ENCODE data around the gene ZSCAN30.
A peak's percentile ranks its signal among the peaks of the same experiment; 100 is the strongest.
"Not testable (repeated sequence)": the region's sequence is repeated elsewhere in the genome, so short reads cannot be mapped to it uniquely, and the experiment has no call there.

Gene ZSCAN30

GRCh38 chr18:35236571-35237363 is 53.3 kb downstream of the ZSCAN30 start:
- H3K4me3 ChIP-seq (ENCODE audit: low read depth, low read length) = no peak overlapping the region
- TF ChIP-seq CTCF (IDR thresholded peaks at IDR 0.05; ENCODE audit: low read depth, low read length) = no peak

GRCh38 chr18:35231052-35231451 is 59.0 kb downstream of the ZSCAN30 start:
- TF ChIP-seq CTCF (IDR thresholded peaks at IDR 0.05; ENCODE audit: low read depth, low read length) = peak; percentile 78
- no peak overlapping the region for H3K4me3 ChIP-seq (ENCODE audit: low read depth, low read length)

GRCh38 chr18:35227254-35227653 is 62.8 kb downstream of the ZSCAN30 start:
- H3K4me3 ChIP-seq (ENCODE audit: low read depth, low read length) = no peak overlapping the region
- TF ChIP-seq CTCF (IDR thresholded peaks at IDR 0.05; ENCODE audit: low read depth, low read length) = no peak

GRCh38 chr18:35223797-35224196 is 66.2 kb downstream of the ZSCAN30 start:
- no peak overlapping the region for H3K4me3 ChIP-seq (ENCODE audit: low read depth, low read length)

GRCh38 chr18:35220424-35220823 is 69.6 kb downstream of the ZSCAN30 start:
- H3K4me3 ChIP-seq (ENCODE audit: low read depth, low read length) = no peak overlapping the region
- TF ChIP-seq CTCF (IDR thresholded peaks at IDR 0.05; ENCODE audit: low read depth, low read length) = no peak

More at GRCh38 chr18:35223797-35224196, 66.2 kb downstream of the ZSCAN30 start:
- no peak for TF ChIP-seq CTCF (IDR thresholded peaks at IDR 0.05; ENCODE audit: low read depth, low read length)

GRCh38 chr18:35219331-35219730 is 70.7 kb downstream of the ZSCAN30 start:
- not testable (repeated sequence) for H3K4me3 ChIP-seq (ENCODE audit: low read depth, low read length)

GRCh38 chr18:35216611-35217010 is 73.4 kb downstream of the ZSCAN30 start:
- not testable (repeated sequence) for H3K4me3 ChIP-seq (ENCODE audit: low read depth, low read length)

GRCh38 chr18:35215026-35215425 is 75.0 kb downstream of the ZSCAN30 start:
- TF ChIP-seq CTCF (IDR thresholded peaks at IDR 0.05; ENCODE audit: low read depth, low read length) = no peak
- H3K4me3 ChIP-seq (ENCODE audit: low read depth, low read length) = no peak overlapping the region

- H3K4me3 ChIP-seq (ENCODE audit: low read depth, low read length) = not testable (repeated sequence)
These were observed 84.1 kb downstream of the ZSCAN30 start for GRCh38 chr18:35205746-35206458.
